Measurements from ENCODE around the gene CTCF.
A peak's percentile ranks its signal among the peaks of the same experiment; 100 is the strongest.

CTCF gene

DNA sequence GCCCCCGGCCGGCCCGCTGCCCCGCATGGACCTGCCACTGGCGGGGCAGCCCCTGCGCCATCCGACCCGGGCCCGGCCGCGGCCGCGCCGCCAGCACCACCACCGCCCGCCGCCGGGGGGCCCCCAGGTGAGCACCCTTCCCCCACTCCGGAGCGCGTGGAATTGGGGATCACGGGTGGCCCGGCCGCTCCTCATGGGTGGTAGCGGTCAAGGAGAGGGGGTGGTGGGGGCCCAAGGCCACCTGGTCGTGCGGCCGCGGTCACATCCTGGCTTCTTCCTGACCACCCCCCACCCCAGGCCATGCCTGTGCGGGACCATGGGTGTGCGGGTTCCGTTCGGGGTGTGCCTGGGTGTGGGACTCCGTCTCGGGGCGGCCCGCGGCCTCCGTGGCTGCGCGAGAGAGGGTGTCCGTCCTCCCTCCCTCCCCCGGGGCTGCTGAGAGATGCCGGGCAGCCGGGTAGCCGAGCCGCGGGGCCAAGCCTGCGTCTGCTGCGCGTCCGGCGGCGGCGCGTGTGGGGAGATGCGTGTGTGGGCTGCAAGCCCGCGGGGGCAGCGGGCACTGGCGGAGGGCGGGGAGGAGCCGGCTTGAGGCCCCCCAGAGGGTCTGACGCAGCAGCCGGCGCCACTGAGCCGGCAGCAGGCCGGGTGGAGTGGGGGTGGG, 90.9 kb downstream of the CTCF start:
- no peak for DNase-seq (ENCODE audit: low spot score)

DNA sequence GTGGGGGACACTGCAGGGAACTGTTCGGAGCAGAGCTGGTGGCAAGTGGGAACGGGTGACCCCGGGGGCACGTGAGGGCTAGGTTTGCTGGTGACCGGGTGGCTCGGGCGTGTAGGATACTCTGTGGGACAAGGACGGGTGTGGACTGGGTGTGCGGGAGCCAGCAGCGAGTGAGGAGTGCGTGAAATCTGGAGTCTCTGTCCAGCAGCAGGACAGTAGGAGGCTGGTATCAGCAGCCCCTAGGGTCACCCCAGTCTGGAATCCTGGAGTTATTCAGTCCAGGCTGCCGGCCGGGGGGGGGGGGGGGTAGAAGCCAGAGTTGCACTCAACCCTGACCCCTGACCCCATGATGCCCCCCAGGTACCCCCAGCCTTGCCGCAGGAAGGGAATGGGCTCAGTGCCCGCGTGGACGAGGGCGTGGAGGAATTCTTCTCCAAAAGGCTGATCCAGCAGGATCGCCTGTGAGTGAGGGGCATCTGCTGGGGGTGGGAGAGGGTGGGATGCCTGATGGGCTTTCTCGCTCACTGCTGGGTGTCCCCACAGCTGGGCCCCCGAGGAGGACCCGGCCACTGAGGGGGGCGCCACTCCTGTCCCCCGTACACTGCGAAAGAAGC, 91.6 kb downstream of the CTCF start:
- DNase-seq (ENCODE audit: low spot score): no peak

DNA sequence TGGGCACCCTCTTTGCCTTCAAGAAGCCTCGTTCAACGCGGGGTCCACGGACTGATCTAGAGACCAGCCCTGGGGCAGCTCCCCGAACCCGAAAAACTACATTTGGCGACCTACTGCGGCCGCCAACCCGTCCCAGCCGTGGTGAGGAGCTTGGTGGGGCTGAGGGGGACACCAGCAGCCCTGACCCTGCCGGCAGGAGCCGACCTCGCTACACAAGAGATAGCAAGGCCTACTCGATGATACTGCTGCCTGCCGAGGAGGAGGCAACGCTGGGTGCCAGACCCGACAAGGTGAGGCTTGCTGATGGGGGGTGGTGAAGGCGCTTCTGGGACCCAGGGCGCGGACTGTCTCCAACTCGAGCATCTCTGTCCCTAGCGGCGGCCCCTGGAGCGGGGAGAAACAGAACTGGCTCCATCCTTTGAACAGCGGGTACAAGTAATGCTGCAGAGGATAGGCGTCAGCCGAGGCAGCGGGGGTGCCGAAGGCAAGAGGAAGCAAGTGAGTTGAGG, 92.1 kb downstream of the CTCF start:
- no peak for DNase-seq (ENCODE audit: low spot score)

DNA sequence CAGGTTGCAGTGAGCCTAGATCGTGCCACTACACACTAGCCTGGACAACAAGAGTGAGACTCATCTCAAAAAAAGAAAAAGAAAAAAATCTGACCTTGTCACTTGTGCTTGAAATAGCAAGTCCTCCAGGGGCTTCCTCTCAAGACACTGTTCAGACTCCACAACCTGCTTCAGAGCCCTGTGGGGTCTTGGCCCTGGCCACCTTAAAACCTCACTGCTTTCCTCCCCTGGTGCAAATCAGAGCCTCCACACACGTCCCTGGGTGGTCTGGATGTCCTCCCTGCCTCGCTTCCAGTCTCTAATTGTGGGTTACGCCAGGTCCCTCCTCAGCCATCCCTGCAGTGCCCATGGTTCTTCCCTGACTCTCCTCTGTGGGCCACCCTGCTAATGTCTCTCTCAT, 93.0 kb downstream of the CTCF start:
- DNase-seq (ENCODE audit: low spot score): no peak

DNA sequence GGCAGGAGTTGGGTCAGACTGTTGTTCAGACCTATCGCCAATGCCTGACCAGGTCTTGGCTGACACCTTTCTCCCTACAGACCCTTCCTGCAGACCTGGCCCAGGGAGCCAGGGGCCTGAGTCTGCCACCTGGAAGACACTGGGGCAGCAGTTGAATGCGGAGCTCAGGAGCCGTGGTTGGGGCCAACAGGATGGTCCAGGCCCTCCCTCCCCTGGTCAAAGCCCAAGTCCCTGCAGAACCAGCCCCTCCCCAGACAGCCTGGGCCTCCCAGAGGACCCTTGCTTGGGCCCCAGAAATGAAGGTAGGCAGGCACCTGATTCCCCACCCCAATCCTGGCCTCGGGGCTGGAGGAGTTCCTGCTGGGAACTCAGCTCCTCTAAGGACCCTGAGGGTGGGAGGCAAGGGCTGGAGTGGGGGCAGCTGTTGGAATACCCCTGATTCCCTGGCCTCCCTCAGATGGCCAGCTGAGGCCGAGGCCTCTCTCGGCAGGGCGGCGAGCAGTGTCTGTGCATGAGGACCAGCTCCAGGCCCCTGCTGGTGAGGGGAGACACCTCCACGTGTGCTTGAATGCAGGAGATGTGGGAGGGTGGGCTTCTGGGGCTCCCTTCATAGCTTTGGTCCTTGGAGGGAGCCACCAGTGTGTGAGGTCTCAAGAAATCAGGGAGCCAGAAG, 94.2 kb downstream of the CTCF start:
- DNase-seq (ENCODE audit: low spot score): no peak

DNA sequence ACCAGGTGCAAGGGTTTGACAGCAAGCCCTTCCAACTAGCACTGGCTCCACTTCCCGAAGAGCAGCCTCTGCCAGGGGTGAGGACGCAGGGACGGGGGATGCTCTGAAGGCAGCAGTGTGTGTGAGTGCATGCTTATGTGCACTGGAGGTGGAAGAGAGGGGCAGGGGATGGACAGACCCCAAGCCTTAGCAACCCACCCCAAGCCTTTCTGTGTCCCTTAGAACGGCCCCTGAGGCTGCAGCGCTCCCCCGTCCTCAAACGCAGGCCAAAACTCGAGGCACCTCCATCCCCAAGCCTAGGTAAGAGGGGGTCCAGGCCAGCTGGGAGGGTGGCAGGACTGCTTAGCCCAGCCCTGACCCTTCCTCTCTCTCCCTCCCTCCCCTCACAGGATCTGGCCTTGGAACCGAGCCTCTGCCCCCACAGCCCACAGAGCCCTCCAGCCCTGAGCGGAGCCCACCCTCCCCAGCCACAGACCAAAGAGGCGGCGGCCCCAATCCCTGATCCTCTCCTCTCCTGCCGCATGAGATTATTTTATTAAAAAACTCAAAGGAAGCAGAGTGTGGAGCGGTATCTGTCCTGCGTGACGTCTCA, 94.8 kb downstream of the CTCF start:
- DNase-seq (ENCODE audit: low spot score): no peak

DNA sequence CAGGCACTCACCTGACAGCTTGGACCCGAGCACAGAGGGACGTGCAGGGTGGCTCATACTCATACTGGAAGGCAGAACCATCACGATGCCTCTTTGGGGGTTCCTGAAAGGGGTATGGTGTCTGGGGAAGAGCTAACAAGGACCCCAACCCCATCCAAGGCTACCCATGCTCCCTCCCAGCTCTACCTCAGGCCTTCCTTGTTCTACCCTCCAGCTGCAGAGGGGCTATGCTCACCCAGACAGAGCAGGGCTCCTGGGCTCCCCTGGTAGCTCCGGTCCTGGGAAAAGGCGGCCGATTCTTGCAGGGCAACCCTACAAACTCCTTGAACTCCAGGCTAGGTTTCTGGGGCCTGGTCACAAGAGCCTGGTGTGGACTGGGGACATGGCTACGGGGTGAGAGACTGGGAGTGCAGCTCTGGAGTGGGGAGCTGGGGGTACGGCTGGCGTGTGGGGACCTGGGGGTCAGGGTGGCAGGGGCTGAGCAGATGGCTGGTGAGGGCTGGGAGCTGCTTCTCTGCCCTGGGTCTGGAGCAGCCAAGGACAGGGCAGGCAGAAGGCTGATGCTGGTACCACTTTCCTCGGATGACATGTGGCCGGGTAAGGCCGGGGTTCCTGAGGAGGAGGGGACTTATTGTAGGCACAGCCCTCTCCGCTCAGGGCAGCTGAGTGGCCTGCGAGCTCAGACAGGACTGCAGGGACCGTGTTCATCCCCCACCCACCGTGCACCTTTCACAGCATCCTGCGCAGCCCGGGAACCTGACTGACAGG, 95.6 kb downstream of the CTCF start:
- no peak for DNase-seq (ENCODE audit: low spot score)

DNA sequence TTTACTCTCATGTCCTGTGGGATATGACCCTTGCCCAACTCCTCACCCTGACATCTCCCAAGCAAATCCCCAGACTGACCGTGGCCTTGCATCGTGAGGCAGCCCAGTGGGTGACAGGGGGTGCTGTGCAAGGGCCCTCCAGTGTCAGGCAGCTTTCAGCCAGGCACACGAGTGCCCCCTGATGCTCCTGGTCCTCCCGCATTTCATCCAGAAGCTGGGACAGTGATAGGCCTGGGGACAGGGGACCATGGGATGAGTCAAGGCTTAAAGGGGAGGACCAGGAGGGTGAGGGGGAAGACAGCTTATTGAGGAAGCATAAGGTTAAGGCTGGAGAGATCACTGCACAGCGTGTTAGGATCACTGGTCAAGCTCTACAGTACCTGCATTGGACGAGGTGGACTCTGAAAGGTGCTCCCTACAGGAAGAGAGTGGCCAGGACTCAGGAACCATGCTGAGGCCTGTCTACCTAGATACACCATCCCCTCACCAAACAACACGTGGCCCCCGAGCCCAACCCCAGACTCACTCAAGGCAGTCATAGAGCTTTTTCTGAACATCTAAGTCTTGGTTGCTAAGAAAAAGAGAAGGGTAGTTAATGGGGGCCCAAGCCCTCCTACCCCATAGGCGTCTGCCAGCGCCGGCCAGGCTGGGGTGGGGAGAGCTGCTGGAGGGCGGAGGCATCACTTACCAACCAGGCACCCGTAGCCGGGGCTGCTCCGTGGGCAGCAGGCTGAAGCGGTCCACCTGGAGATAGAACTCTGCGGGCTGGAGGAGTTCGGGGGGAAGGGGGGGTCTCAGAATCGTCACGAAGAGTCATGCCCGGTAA, 96.7 kb downstream of the CTCF start:
- DNase-seq (ENCODE audit: low spot score): no peak

DNA sequence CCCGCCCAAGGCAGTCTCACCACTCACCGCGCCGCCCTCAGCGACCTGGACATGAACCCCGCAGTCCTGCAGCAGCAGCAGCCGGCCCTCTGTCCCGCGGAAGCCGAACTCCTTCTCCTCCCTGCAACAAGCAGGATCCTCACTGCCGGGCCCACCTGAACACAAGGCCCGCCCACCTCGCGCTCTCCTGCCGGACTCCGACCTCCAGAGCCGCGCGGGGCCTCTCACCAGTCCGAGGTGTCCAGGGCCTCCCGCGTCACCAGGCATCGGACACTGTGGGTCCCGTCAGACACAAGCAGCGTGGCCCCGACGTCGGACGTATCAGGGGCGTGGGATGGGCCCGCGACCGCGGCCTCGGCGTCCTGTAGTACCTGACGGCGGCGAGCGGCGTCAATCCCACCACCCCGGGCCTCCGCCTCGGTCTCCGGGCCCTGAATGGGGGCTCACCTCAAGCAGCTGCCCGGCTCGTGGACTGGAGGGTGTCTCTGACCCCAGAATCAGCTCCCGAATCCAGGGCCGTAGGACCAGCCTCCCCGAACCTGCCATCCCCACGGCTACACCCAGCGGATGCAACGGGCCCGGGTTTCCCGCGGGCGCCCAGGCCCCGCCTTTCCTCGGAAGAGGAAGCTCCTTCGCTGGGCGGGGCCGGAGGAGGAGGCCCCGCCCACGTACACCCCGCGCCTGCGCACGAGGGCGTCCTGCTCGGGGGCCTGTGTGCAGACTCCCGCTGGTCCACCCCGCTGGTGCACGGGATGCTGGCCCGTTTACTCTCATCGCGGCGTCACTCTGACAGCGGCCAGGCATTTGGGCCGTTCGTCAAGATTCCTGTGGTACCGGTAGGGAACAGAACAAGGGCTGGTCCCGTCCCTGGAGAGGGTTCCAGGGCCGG, 97.6 kb downstream of the CTCF start, which contains the start of gene ACD:
ACD (minus strand) TSS at position 586 of the 889 bp plus-strand sequence; CDS start at position 546, 40 bp downstream.
- peak; percentile 97 for DNase-seq (ENCODE audit: low spot score)

DNA sequence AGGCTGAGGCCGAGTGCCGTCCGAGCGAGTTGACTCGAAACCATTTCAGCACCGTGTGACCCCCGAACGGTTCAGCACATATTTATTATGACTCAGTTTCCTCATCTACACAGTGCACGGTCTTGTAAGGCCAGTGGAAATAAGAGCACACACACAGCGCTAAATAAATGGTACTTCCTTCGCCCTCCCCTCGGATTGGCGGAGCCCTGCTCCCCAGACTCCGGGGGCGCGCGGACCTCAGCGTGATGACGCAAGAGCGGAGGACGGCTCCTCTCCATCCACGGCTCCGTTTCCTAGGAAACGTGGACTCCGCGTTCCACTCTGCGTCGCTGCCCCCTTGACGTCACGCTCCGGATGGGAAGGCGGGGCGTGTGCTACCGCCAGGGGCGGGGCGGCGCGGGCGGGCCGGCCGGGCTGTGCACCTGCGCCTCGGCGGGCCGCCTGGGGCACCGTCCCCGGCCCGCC, 98.3 kb downstream of the CTCF start, which contains the start of gene PARD6A:
PARD6A (plus strand) TSS at position 397 of the 465 bp plus-strand sequence. CDS start 79 bp downstream, outside the sequence.
- DNase-seq (ENCODE audit: low spot score): peak; percentile 96

DNA sequence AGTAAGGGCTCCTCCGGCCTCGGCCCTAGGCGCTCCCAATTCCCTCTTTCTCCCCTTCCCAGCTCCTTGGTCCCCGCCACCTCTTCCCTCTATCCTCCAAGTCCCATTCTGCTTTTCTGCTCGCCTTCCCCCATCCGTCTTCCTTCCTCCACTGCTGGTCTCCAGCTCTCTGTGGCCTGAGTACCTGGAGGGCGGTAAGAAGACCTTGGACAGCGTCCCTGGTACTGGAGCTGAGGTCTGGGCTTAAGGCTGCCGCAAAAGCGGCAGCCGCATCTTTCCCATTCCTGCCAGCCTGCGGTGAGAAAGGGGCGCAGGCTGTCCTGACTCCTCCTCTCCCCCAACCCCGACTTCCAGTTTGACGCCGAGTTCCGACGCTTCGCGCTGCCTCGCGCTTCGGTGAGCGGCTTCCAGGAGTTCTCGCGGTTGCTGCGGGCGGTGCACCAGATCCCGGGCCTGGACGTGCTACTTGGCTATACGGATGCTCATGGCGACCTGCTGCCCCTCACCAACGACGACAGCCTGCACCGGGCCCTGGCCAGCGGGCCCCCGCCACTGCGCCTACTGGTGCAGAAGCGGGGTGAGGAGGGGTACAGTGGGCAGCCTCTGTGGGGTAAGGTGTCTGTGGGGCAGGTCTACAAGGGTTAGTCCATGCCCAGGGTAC, 98.9 kb downstream of the CTCF start:
- peak; percentile 73 for DNase-seq (ENCODE audit: low spot score)

DNA sequence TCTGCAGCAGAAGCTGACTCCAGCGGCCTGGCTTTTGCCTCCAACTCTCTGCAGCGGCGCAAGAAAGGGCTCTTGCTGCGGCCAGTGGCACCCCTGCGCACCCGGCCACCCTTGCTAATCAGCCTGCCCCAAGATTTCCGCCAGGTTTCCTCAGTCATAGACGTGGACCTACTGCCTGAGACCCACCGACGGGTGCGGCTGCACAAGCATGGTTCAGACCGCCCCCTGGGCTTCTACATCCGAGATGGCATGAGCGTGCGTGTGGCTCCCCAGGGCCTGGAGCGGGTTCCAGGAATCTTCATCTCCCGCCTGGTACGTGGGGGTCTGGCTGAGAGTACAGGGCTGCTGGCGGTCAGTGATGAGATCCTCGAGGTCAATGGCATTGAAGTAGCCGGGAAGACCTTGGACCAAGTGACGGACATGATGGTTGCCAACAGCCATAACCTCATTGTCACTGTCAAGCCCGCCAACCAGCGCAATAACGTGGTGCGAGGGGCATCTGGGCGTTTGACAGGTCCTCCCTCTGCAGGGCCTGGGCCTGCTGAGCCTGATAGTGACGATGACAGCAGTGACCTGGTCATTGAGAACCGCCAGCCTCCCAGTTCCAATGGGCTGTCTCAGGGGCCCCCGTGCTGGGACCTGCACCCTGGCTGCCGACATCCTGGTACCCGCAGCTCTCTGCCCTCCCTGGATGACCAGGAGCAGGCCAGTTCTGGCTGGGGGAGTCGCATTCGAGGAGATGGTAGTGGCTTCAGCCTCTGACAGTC, 99.7 kb downstream of the CTCF start:
- DNase-seq (ENCODE audit: low spot score): no peak

DNA sequence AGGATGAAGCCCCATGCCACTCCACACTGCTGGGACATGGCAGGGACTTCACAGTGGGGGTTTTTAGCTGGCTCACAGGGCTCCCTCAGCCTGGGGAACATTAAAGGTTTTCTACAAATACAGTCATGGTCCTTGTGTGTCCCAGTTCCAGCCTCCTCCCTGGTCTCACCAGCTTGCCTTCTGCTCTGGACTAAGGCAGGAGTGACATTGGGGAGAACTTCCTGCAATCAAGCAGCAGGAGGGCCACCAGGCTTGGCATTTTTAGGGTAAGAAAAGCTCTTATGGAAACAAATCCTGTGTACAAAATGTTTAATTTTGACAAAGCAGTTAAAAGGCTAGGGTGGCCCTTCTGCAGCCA, 100.3 kb downstream of the CTCF start:
- no peak for DNase-seq (ENCODE audit: low spot score)

DNA sequence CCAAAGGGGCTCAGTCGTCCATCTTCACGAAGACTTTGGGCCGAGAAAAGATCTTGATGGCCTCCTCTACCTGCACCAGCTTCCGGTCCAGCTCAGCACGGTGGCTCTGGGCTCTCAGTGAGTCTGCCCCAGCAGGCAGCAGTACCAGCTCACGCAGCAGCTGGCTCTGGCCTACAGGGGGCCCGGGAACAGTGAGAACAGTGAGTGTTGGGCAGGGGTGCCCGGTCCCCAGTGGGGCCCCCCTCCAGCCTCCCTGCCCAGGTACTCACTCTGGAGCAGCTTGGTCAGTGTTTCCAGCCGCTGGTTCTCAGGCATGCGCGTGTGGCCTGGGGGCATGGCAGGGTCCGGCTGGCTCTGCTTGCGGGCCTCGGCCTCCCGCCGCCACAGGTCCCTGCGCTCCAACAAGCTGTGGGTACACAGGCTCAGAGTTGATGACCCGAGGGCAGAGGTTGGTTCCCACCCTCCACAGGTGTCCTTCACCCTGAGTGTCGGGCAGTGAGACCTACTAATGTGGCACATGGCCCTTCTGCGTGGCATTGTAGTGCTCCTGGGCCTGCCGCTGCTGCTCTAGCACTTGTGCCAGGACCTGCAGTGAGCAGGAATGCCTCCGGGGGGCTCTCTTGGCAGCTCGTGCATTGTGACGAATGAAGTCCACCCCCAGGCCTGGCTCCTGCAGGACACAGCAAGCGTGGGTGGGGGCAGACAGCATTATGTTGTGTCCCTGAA, 101.0 kb downstream of the CTCF start:
- DNase-seq (ENCODE audit: low spot score): no peak

DNA sequence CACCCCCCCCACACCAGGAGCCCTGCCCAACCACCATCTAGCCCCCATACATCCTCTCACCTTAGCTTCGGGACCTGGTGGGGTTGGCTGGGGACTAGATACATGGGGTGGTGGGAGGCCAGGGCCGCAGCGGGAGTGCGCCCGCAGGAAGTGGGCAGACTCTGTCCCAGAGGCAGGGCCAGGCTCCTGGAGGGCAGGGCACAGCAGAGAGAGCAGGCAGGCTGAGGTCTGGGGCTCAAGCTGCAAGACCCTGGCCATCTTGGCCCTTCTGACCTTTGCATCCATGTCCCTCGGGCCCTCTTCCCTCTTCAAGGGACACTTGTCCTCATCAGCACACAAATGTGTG, 101.5 kb downstream of the CTCF start:
- no peak for DNase-seq (ENCODE audit: low spot score)

DNA sequence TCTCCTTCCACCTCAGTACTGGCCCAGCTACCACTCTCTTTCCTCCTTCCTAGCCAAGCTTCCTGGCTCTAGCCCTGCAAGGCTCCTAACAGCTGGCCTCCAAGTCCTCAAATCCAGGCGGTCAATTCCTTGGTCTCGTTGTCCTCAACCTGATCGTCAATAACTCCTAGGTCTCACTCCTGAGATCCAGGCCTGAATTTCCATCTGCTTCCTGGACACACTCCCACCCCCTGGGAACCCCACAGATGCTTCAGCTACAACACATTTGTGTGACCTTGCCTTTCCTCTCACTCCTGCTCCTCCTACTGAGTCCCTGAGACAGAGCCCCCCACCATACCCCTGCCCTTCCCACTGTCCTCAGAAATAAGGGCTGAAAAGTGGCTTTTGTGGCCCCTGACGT, 101.9 kb downstream of the CTCF start:
- no peak for DNase-seq (ENCODE audit: low spot score)

DNA sequence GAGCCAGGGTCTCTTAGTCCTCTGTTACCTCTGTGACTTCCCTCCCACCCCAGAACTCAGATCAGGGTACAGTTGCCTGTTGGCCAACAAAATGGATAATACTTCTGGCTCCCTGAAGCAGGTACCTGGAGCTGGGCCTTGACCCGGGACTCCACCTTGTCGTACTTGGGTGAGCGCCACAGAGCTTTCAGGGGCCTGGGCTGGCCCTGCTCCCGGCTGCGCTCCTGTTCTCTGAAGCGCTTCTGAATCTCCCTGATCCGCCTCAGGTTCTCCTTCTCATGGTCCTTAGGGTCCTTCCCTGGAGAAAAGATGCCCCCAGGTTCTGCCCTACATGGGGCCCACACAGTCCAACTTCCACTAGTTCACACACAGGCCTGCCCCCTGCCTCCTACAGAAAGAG, 102.5 kb downstream of the CTCF start:
- no peak for DNase-seq (ENCODE audit: low spot score)

DNA sequence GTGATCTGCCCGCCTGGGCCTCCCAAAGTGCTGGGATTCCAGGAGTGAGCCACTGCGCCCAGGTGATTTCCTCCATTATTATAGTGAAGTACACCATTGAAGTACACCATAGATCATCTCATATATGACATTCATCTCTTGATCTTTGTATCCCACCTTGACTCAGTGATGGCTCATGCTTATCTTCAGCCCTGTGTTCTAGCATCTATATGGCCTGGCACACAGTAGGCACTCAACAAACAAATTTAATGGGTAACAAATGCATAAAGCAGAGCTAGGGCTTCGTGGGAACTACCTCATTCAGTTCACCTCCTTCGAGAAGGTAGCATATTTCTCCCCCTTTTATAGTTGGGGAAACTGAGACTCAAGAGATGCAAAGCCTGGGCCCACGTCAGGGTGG, 103.3 kb downstream of the CTCF start:
- no peak for DNase-seq (ENCODE audit: low spot score)
